ENCODE measurements around the gene VWA7.
"Not testable (repeated sequence)": the region's sequence is repeated elsewhere in the genome, so short reads cannot be mapped to it uniquely, and the experiment has no call there.

VWA7 gene

GRCh38 chr6:31776989-31777666 is at the start of gene VWA7:
VWA7 (minus strand) TSS chr6:31777328; CDS start chr6:31776779, 549 bp downstream.
- DNase-seq (ENCODE audit: low read depth, low spot score): peak; percentile 56

- no peak for DNase-seq (ENCODE audit: low read depth, low spot score)
These were observed 49.7 kb upstream of the VWA7 start for GRCh38 chr6:31826793-31827285.

- no peak for DNase-seq (ENCODE audit: low read depth, low spot score)
These were observed 48.4 kb upstream of the VWA7 start for GRCh38 chr6:31825553-31825952.

DNA sequence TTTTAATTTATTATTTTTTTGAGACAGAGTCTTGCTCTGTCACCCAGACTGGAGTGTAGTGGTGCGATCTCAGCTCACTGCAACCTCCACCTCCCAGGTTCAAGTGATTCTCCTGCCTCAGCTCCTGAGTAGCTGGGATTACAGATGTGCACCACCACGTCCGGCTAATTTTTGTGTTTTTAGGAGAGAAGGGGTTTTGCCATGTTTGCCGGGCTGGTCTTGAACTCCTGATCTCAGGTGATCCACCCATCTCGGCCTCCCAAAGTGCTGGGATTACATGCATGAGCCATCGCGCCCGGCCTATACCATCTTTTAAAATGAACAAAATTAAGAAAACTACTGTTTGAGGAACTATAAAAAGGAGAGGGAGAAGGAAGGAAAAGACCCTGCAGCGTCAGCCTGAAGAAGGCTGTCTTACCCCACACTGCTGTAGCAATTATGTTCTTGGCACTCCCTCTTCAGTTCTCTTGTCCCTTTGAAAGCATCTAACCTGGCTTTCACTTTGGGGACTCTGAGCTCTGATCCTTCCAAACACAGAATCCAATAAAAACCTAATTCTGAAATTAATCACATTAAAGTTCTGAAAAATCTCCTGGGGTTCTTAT is 46.6 kb upstream of the VWA7 start:
- DNase-seq (ENCODE audit: low read depth, low spot score): not testable (repeated sequence)

DNA sequence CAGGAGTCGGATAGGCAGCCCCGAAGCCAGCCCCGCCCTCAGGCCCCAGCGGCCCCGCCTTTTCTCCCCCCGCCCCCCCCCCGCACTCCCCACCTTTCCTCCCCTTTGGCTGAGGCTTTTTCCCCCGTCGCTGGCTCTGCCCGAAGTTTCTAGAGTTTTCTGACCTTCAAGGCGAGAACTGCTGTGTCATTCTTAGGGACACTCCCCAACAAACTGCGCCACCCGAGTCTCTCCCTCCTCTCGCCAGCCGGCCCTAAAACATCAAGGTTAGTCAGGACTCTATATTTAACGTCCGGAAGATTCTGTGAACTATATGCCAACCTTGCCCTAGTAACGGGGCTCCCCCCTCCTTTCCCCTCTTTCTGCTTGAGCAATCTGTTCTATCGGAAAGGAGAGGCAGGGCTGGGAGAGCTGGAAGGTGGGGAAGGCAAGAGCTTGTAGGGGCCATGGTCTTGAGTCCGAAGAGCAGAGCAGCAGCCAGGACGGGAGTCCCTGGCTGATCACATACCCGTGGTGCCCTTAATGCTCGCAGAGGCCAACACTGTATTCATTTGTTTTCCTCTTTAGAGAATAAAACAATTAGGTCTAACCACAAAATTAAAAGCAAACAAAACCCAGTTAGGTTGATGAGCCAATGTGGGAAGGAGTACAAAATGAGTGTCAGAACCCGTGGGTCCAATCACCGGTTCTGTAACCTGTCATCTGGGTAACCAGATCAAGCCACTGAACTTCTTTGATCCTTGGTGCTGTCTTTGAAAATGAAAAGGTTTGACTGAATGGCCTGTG is 45.1 kb upstream of the VWA7 start:
- peak; percentile 60 for DNase-seq (ENCODE audit: low read depth, low spot score)

GRCh38 chr6:31821301-31822035 is 44.3 kb upstream of the VWA7 start:
- DNase-seq (ENCODE audit: low read depth, low spot score): peak; percentile 74

- not testable (repeated sequence) for DNase-seq (ENCODE audit: low read depth, low spot score)
These were observed 43.3 kb upstream of the VWA7 start for GRCh38 chr6:31820399-31820798.

DNA sequence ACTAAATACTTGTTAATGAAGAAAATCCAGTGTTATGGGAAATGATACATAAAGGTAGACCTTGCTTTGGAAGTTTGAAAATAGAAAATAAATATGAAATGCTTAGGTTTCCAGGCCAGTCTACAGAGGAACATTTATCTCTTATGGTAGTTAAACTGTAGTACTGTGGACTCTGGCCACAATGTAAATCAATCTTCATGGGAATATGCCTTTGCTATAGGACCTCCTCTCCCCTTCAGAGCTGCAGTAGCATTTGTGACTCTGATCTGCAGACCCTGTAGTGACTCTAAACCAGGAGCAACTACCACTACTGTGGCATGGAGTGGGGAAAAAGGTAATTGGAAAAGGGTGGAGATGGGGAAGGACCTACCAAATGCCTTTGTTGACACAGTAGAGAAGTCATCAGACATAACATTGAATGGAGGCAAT is 42.8 kb upstream of the VWA7 start:
- DNase-seq (ENCODE audit: low read depth, low spot score): no peak

DNA sequence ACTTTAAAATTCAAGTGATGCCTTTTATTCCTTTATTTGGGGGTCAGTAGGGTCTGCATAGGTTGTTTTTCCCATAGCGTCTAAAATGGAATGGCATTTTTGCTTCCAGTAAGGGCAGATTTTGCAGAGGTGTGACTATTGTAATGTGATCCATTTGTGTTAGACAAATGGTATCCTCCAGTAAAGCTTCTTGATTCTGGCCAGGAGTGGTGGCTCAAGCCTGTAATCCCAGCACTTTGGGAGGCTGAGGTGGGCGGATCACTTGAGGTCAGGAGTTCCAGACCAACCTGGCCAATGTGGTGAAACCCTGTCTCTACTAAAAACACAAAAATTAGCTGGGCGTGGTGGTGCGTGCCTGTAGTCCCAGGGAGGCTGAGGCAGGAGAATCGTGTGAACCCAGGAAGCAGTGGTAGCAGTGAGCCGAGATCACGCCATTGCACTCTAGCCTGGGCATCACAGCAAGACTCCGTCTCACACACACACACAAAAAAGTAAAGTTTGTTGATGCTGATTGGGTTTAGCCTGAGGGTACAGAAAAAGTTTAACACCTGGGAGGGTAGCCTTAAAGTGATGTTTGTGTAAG is 40.9 kb upstream of the VWA7 start:
- DNase-seq (ENCODE audit: low read depth, low spot score): peak; percentile 56

- not testable (repeated sequence) for DNase-seq (ENCODE audit: low read depth, low spot score)
These were observed 40.2 kb upstream of the VWA7 start for GRCh38 chr6:31817133-31817928.

GRCh38 chr6:31815025-31815838 is 38.1 kb upstream of the VWA7 start, which contains the start of the genes HSPA1A and HSPA1L:
HSPA1A (plus strand) TSS chr6:31815543; CDS start chr6:31815757, 214 bp downstream.
HSPA1L (minus strand) TSS chr6:31815283; CDS start chr6:31811972, 3,311 bp downstream.
- peak; percentile 99 for DNase-seq (ENCODE audit: low read depth, low spot score)

- DNase-seq (ENCODE audit: low read depth, low spot score): peak; percentile 95
These were observed 37.5 kb upstream of the VWA7 start for GRCh38 chr6:31814677-31815024.

GRCh38 chr6:31813465-31813849 is 36.3 kb upstream of the VWA7 start:
- no peak for DNase-seq (ENCODE audit: low read depth, low spot score)

DNA sequence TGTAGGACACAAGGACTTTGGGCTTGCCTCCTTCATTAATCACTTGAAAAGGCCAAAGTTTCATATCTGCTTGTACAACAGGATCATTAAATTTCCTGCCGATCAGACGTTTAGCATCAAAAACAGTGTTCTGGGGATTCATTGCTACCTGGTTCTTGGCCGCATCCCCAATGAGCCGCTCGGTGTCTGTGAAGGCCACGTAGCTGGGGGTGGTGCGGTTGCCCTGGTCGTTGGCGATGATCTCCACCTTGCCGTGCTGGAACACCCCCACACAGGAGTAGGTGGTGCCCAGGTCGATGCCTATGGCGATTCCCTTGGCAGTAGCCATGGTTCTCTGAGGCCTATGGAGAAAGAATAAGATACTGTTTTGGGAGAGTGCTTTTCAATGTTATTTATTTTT is 34.5 kb upstream of the VWA7 start:
- DNase-seq (ENCODE audit: low read depth, low spot score): no peak

- DNase-seq (ENCODE audit: low read depth, low spot score): not testable (repeated sequence)
These were observed 31.5 kb upstream of the VWA7 start for GRCh38 chr6:31808599-31808998.

DNA sequence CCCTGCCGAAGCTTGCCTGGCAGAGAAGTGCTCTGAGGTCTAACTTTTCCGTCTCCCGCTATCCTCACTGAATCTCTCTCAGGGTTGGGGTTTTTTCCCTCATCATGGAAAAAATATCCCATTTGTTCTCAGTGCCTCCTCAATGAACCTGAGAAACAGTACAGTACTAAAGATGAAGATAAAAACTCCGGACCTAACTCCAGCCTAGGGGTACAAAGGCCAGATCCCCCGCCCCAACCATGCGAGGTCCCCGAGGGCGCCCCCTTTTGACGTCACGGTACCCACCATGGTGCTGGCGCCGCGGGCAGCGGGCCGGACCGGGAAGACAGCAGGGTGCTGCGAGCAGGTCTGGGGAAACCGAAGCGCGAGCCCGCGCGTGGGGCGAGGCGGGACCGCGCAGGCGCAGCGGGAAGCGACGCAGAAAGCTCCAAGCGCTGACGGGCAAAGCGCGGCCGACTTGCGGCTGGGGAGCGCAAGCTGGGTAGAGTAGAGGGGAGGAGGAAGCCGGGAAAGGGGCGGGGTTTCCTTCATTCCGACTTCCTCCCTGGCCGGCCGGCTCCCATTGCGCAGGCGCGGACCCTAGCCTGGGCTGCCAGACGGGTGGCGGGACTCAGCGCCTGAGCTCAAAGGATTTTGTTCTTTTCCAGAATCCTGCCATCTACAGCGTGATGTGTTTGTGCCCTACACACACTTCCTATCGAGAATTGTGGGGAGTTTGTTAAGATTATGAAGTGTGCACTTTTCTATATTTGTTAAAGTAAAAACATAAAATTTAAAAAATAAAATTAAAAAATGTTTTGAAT is 29.5 kb upstream of the VWA7 start, which contains the start of gene LSM2:
LSM2 (minus strand) TSS at position 497 of the 803 bp plus-strand sequence; CDS start at position 288, 209 bp downstream.
- DNase-seq (ENCODE audit: low read depth, low spot score): peak; percentile 99

GRCh38 chr6:31805939-31806469 is 28.9 kb upstream of the VWA7 start:
- no peak for DNase-seq (ENCODE audit: low read depth, low spot score)
